ENCODE data around the gene IQGAP2.

Gene IQGAP2

DNA sequence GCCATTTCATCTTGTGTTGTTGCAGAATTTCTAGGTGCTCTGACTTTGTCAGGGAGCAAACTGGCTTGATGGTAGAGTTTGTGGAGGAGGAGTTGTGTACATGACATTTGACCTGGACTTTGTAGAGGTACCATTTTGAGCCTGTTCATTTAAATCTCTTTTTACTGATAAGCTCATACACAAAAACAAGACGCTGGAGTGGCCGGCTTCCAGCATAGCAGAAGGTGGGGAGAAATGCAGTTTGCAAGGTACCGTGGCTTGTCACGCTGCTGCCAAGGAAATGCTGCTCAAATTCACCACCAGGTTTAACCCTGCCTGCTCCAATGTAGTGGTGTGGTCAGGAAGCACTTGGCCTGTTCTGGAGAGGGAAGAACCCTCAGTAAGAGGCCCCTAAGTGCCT lies 18.9 kb upstream of the IQGAP2 start:
- DNase-seq = no peak

DNA sequence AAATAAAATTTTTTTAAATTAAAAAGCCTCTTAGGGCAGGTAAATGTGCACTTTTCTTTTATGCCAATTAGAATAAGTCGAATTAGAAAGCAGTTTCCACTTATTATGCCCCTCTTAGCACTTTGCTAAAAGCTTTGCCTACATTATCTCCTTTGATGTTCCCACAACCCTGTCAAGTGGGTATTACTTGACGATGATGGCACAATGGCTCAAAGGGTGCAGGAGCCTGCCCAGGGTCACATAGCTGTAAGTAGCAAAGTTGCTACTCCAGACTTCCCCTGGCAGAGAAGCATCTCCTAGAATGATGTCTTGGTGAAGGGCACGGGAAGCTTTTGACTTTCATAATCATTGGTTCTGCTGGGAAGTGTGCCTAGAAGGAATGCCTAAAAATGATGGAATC lies 18.4 kb upstream of the IQGAP2 start:
- DNase-seq = no peak

GRCh38 chr5:76385540-76385939 lies 17.5 kb upstream of the IQGAP2 start:
- no peak for DNase-seq

GRCh38 chr5:76386360-76386759 lies 16.7 kb upstream of the IQGAP2 start:
- no peak for DNase-seq

DNA sequence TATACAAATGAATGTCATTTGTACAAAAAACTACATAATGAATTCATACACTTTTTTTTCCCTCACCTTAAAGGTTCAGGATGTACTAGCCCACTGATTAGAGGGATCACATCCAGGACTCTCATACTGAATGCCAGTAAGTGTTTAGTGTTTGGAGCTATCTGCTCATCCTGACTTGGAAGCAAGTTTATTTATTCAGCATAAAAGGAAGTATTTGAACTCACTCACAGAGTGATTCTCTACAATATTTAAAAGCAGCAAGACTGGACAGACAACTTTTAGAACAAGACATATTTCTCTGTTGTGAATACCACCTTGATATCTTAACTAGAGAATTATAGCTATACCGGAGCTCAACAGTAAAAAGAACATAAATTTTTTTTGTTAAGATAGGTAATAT lies 14.8 kb upstream of the IQGAP2 start:
- no peak for DNase-seq

- DNase-seq = no peak
These were observed 14.1 kb upstream of the IQGAP2 start for GRCh38 chr5:76388791-76389512.

GRCh38 chr5:76389513-76390154 lies 13.5 kb upstream of the IQGAP2 start:
- no peak for DNase-seq

DNA sequence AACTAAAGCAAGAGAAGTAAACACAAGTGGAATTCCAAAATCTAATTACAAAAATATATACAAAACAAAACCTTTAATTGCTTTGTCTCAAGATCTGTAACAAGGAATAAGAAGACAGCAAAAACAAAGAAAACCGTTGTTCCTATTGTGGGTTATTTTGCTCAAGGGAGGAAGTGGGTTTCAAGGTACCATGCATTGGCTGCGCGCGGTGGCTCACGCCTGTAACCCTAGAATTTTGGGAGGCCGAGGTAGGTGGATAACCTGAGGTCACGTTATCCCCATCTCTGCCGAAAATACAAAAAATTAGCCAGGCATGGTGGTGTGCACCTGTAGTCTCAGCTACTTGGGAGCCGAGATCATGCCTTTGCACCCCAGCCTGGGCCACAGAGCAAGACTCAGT lies 12.1 kb upstream of the IQGAP2 start:
- no peak for DNase-seq

DNA sequence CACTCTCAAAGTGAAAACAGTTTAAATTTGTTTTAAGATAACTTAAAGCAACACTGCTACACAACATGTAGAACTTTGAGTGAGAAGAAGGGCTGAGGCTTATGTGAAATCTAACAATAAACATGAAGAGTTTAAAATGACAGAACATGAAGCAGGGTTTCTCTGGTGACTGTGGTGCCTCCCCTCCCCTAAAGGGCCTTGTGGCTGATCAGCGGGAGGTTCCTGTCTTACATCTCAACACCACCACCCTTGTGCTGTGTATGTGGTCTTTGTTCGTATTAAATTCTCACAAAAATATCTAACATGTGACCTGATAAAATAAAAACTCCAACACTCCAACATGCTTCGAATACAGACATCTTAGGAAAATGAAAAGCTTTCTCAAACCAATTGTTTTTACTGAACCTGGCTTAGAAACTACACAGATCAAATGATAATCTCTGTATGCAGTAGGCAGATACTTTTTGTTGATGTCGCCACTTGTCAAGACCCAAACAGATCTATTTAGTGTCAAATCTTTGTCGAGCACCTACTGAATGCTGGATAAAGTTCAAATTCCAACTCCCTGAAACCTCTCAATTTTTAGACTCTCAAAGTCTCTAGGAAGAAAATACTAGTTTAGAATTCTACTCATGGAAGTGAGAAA lies 9.9 kb upstream of the IQGAP2 start:
- no peak for DNase-seq

- no peak for DNase-seq
These were observed 5.9 kb upstream of the IQGAP2 start for GRCh38 chr5:76397200-76397599.

DNA sequence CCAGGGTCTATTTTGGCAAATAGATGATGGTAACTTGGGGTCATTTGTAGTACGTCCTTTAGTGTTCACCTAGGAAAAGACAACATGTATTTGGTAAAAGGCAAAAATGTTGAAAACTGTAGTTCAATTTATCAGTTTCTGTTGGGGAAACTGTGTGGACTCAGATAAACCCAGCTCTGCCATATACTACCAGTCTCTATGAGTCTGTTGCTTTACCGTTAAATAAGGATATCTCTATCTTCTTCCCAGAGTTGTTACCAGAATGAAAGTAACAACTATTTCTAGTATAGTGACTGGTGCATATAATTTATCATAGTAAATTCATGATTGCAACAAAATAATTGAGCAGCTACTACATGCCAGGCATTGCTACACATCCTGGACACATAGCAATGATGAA lies 3.8 kb upstream of the IQGAP2 start:
- DNase-seq = no peak

- DNase-seq = no peak
These were observed 2.6 kb upstream of the IQGAP2 start for GRCh38 chr5:76400466-76400865.

GRCh38 chr5:76401801-76402250 lies 1.3 kb upstream of the IQGAP2 start:
- no peak for DNase-seq

GRCh38 chr5:76402251-76402885 lies 717 bp upstream of the IQGAP2 start:
- no peak for DNase-seq

- DNase-seq = no peak
These were observed 709 bp downstream of the IQGAP2 start for GRCh38 chr5:76403766-76404222.

DNA sequence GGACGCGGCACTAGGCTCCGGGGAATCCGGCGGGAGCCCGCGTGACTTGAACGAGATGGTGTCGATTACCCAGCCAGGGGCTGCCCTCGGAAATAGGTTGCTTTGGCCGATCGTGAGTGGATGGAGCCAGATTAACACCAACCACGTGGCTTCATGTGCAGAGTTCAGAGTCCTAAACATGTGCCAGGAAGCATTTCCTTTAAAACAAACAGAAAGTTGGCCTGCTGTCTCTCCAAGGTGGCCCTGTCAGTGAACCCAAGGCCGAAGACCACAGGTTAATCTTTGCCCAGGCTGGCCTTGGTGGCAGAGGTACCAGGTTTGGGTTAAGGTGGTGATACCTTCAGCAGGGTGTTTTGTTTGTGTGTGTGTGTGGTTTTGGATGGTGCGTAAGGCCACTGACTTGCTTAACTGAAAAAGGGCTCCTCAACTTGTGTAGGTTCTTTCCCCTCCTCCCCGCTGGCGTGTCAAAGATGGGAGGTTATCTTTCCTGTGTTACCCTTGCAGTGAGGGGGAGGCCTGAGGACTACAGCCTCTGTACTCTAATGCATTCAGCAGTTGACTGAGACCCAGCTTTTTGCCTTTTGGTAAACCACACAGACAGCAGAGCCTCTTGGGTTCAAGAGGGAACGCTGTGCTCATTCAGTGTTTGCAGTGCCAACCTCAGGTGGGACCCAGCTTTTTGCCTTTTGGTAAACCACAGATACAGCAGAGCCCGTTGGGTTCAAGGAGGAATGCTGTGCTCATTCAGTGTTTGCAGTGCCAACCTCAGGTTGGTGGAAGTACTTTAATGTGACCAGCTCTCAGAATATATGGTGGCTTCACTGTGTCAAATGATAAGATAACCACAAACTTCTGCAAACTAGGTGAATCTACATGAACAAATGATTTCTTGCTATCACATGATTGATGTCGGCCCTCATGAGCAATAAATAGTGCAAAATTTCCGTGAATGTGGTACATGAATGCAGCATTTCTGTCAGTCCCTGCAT lies 1.4 kb downstream of the IQGAP2 start:
- no peak for DNase-seq

GRCh38 chr5:76406014-76406413 lies 2.9 kb downstream of the IQGAP2 start:
- DNase-seq = no peak

GRCh38 chr5:76406673-76407072 lies 3.6 kb downstream of the IQGAP2 start:
- DNase-seq = no peak

DNA sequence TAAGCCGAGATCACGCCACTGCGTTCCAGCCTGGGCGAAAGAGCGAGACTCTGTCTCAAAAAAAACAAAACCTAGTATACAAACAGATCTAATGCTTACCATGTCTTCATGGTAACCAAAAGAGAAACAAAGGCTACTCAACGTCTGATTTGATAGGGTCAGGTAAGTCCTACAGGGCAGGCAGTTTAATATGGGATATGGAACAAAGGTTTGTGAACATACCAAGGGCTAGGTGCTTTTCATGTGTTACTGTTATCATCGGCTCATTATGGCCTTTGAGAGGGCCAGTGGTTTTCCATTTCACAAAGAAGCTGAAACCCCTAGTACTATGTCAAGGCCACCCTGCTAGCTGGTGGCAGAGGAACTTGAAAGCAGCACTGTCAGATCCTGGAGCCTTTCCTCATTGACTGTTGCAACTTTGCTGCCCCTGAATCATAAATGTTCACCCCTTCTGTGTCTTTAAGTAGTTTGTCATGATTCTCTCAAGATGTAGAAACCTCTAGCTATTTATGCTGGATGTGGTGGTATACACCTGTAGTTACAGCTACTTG lies 5.1 kb downstream of the IQGAP2 start:
- DNase-seq = no peak

- no peak for DNase-seq
These were observed 9.4 kb downstream of the IQGAP2 start for GRCh38 chr5:76412511-76412910.

DNA sequence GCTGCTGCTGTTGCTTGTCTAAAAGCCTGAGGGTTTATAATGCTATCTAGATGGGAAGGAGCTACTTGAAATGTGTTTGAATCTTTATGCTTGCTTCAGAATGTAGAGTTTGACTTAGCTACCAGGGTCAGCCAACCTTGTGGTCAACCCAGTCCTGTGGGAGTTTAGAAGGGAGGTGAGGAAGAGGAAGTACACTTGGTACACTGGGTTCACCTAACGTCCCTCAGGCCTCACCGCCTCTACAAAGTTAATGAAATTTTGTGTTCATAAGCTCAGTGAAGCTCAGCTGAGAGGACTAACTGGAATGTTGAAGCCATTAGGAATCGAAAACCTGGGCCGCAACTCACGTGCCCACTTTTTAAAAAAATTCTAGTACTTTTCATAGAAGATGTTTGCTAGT lies 10.7 kb downstream of the IQGAP2 start:
- DNase-seq = no peak

DNA sequence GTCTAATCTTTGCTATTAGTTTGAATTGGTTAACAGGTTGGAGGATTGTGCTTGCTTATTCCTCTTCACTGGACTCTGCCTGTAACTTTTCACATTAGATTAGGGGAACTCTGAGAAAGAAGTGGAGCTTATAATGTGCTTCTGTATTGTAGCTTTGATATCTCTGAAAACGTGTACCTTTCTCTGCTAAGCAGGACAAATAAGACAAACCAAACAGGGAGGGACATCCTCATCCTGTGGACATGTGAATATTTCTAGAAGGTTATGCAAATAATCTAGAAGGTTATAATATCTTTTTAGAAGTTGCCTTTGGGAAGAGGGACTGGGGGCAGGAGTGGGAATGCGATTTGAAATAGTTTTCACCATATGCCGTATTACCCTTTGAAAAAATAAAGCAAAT lies 11.7 kb downstream of the IQGAP2 start:
- no peak for DNase-seq

Measured in fibroblast of skin of right quadriceps (primary cell).